Measurements from ENCODE around the gene PRIM1. TPM values are rescaled to one million over a fixed set of nuclear protein-coding genes. Genes with fewer than 3 reads are reported as not detected.

PRIM1 gene
- total and polyA plus RNA-seq, 2 of the 13 experiments (the other 11 are each of a cell fraction or from before 2014, with no cell fraction given), result 30.0 to 47.3 TPM

GRCh38 chr12:56759263-56759908 is 7.3 kb upstream of the PRIM1 start (continued):
- TF ChIP-seq ZNF503 (CRISPR knock-in tag; IDR thresholded peaks at IDR 0.05) (peak; percentile 84), PPARG (CRISPR knock-in tag; conservative IDR thresholded peaks at IDR 0.05) (peak; percentile 68), ZNF292 (CRISPR knock-in tag; IDR thresholded peaks at IDR 0.05; ENCODE audit: borderline replicate concordance, low read depth) (peak; percentile 65; the same call in 1 of the 2 replicates), SOX6 (IDR thresholded peaks at IDR 0.05) (no peak), SOX6 (CRISPR knock-in tag; IDR thresholded peaks at IDR 0.05) (peak; percentile 99), ZBTB34 (CRISPR knock-in tag; IDR thresholded peaks at IDR 0.05) (peak; percentile 89; the same call in 1 of the 2 replicates), ZFP36 (IDR thresholded peaks at IDR 0.05; ENCODE audit: borderline replicate concordance, low read depth, low read length, partially characterized antibody) (no peak), WIZ (CRISPR knock-in tag; IDR thresholded peaks at IDR 0.05) (no peak), LCORL (IDR thresholded peaks at IDR 0.05) (peak; percentile 30; the same call in 1 of the 2 replicates), LCORL (CRISPR knock-in tag; IDR thresholded peaks at IDR 0.05) (peak; percentile 45; the same call in 1 of the 2 replicates), ZNF75D (CRISPR knock-in tag; IDR thresholded peaks at IDR 0.05; ENCODE audit: borderline replicate concordance) (no peak), PAXIP1 (CRISPR knock-in tag; conservative IDR thresholded peaks at IDR 0.05) (peak; percentile 96), FOSL2 (CRISPR knock-in tag; IDR thresholded peaks at IDR 0.05) (peak; percentile 55), ARID3A (IDR thresholded peaks at IDR 0.05; ENCODE audit: low read depth, low read length) (peak; percentile 95), ETV5 (CRISPR knock-in tag; IDR thresholded peaks at IDR 0.05; ENCODE audit: borderline replicate concordance) (peak; percentile 54; the same call in 1 of the 2 replicates), ZSCAN5A (CRISPR knock-in tag; IDR thresholded peaks at IDR 0.05; ENCODE audit: borderline replicate concordance) (no peak), MYPOP (CRISPR knock-in tag; IDR thresholded peaks at IDR 0.05) (peak; percentile 51; the same call in 1 of the 2 replicates), SOX5 (CRISPR knock-in tag; IDR thresholded peaks at IDR 0.05; ENCODE audit: borderline replicate concordance) (peak; percentile 97)
